Measurements from ENCODE around the gene CAVIN4.

Gene CAVIN4

DNA sequence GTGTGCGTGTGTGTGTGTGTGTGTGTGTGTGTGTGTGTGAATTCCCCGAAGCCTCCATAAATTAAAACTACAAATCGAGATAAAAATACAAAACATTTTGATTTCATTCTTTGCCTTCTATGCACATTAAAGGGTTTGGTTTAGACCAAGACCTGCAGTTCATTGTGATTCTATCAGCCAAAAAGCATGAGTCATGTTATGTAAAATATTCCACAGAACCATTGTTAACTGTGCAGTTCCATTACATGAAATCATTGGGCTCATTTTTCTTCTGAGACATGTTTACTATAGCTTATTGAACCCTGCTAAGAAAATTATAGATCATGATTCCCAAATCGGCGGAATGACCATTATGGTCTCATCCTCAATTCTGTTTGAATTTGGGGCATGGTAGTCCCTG is 11.7 kb downstream of the CAVIN4 start:
- TF ChIP-seq, protein P1, sequence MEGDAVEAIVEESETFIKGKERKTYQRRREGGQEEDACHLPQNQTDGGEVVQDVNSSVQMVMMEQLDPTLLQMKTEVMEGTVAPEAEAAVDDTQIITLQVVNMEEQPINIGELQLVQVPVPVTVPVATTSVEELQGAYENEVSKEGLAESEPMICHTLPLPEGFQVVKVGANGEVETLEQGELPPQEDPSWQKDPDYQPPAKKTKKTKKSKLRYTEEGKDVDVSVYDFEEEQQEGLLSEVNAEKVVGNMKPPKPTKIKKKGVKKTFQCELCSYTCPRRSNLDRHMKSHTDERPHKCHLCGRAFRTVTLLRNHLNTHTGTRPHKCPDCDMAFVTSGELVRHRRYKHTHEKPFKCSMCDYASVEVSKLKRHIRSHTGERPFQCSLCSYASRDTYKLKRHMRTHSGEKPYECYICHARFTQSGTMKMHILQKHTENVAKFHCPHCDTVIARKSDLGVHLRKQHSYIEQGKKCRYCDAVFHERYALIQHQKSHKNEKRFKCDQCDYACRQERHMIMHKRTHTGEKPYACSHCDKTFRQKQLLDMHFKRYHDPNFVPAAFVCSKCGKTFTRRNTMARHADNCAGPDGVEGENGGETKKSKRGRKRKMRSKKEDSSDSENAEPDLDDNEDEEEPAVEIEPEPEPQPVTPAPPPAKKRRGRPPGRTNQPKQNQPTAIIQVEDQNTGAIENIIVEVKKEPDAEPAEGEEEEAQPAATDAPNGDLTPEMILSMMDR (IDR thresholded peaks at IDR 0.05; ENCODE audit: insufficient read depth, low read depth, low read length, missing control alignments), result no peak
- no peak overlapping the region for H3K4me3 ChIP-seq (ENCODE audit: low read length)
- no peak for DNase-seq (ENCODE audit: low read depth)

DNA sequence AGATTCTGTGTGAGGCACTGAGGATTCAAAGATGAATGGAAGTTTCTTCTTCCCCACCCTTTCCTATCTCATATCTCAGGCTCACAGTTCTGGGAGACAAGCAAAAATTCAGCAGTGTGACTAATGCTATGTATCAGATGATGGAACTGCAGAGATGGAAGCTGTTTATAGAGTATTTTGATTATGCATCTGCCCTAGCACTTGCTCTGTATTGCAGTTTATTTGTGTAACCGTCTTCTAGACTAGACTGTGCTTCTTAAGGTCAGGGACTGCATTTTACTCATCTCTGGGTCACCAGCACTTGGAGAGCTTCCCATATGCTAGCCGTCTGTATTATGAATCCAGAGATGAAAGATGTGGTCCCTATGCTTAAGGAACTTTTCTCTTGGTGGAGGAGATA is 12.6 kb downstream of the CAVIN4 start:
- TF ChIP-seq, protein P1 (IDR thresholded peaks at IDR 0.05; ENCODE audit: insufficient read depth, low read depth, low read length, missing control alignments), result no peak
- H3K4me3 ChIP-seq (ENCODE audit: low read length), result no peak overlapping the region
- no peak for DNase-seq (ENCODE audit: low read depth)

DNA sequence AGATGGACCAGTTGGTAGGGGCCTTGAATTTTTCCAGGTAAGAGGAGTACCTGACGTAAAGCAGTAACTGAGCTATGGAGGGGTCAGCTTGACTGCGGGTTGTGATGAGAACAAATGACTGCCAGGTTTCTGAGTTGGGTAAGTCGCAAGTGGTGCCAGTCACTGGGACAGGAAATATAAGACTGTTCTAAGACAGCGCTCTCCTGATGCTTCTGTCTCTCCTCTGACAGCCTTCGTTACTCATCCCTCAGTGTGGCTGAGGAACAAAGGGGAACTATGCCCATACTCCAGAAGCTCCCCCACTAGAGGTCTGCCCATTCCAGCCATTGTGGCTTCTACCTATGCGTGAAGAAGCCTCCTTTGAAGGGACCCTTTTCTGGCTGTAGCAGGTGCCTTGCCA is 13.3 kb downstream of the CAVIN4 start:
- no peak for DNase-seq (ENCODE audit: low read depth)
- H3K4me3 ChIP-seq (ENCODE audit: low read length), result no peak overlapping the region
- TF ChIP-seq, protein P1 (IDR thresholded peaks at IDR 0.05; ENCODE audit: insufficient read depth, low read depth, low read length, missing control alignments), result no peak

DNA sequence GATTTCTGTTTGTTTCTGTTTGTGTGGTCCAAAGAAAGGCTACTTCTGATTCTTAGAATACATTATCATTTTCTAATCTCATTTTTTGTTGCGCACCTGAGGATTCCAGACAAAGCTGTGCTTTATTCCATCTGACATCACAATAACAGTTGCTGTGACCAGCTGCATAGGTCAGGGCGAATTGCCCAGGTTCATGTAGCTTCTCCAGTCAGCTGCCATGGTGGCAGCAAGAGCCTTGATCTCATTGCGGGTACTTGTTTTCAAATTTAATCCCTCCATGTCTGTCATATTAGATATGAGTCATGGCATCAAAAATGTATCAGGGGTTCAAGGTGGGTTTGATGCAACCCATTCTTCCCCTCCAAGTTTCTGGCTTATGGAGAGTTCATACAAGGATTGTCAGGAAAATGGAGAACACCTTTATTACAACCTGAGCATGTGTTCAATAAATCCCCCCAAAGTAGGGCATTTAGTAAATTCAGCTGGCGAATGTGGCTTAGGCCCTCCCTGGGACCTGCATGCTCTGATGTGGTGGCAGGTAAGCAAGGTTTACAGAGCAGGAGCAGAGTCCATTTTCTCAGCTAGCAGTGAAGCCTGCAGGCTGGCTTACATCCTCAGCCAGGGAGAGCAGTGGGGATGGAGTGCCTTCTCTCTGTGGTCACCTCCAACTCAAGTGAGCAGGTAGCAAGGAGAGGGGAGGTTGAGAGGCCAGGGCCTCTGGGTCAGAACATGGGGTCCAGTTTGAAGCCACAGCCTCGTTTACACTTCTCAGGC is 13.9 kb downstream of the CAVIN4 start:
- H3K4me3 ChIP-seq (ENCODE audit: low read length), result no peak overlapping the region
- TF ChIP-seq, protein P1 (IDR thresholded peaks at IDR 0.05; ENCODE audit: insufficient read depth, low read depth, low read length, missing control alignments), result no peak
- no peak for DNase-seq (ENCODE audit: low read depth)

DNA sequence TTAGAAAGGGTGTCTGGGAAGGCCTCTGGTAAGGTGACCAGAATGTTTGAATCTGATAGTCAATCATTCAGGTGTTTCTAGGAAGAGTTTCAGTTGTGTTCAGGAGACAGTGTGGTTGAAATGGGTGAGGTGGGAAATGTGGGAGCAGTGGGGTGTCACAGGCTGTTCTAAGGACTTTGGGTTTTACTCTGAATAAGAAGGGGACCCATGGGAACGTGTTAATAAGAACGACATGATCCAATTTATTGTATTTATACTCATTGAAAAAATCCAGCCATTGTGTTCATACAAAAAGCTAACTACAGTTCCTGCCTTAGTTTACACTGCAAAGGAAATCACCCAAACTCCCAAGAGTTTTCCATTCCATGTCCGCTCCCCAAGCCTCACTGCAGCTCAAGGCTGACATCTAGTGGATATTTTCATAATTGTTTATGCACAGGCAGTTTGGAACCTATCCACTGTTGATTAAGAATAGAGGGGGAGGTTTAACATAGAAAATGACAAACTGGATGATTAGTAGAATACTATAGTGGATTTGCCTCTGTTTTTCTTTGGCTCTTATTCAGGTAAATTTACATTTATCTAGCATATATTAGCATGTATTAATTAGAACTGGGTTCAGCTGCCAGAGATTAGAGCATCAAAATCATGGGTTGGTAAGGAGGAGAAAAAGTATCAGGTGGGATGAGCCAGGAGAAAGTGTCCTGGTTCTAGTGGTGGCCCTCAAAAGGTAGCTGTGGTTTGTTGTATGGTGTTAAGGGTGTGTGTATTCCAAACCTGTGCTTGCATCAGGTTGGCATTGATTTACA is 17.7 kb downstream of the CAVIN4 start:
- TF ChIP-seq, protein P1 (IDR thresholded peaks at IDR 0.05; ENCODE audit: insufficient read depth, low read depth, low read length, missing control alignments), result peak; percentile 89
- peak; percentile 65 for DNase-seq (ENCODE audit: low read depth)
- H3K4me3 ChIP-seq (ENCODE audit: low read length), result no peak overlapping the region

DNA sequence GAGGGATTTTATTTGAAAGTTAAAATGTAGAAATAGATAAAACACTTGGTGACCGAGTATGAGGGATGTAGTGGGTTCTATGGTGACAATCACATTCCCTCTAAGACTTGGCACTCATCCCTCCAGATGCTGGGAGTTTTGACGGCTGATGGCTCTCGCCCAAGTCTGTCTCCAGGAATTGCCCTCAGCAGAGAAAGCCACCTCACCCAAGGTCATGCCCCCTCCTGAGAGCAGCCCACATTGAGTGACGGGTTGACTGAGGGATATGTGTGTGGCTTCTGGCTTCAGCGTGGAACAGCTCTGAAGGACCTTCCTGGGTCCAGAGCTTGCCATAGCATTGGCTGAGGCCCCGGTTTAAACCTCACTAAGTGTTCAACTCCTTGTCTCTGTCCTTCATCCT is 19.4 kb downstream of the CAVIN4 start:
- no peak overlapping the region for H3K4me3 ChIP-seq (ENCODE audit: low read length)
- TF ChIP-seq, protein P1 (IDR thresholded peaks at IDR 0.05; ENCODE audit: insufficient read depth, low read depth, low read length, missing control alignments), result no peak
- DNase-seq (ENCODE audit: low read depth), result no peak
